CD4-positive, alpha-beta T cell treated with Interleukin-6 at 100 ng/mL for 8 hours (primary cell): ENCODE data around the gene ZSCAN4.
A peak's percentile ranks its signal among the peaks of the same experiment; 100 is the strongest.

ENCODE experiments used
- DNase-seq: peaks from one replicate; pipeline ENCODE4 v3.0.0-alpha.2; 2020; ENCODE audit warnings: mixed read lengths, low spot score

The ZSCAN4 gene

DNA sequence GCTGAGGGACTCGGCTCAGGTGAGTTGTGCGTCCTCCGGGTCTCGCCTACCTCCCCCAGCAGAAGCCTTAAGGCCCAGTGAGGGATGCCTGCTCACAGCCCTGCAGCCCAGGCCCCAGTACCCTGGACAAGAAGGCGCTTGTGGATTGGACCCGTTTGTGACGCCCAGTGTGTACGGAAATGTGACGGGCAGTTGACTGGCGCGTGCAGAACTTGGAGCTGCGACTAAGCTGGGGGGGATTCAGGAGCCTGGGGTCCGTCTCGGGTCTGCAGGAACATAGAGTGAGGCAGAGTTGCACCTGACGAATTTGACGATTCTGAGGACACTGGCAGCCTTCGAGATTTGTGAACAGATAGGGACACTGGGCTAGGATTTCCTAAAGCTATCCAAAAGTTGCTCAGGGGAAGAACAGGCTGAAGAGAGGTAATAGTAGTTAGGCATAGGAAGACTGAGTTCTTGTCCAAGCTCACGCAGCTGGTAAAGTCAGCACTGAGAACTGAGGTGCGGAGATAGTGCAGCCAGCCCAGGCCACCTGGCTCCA is 13.6 kb downstream of the ZSCAN4 start:
- no peak for DNase-seq

DNA sequence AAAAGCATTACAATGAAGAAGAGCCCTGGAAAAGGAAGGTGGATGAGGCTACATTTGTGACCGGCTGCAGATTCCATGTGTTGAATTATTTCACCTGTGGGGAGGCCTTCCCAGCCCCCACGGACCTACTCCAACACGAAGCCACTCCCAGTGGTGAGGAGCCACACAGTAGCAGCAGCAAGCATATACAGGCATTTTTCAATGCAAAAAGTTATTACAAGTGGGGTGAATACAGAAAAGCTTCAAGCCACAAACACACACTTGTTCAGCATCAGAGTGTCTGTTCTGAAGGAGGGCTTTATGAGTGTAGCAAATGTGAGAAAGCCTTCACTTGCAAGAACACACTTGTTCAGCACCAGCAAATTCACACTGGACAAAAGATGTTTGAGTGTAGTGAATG is 18.0 kb downstream of the ZSCAN4 start:
- no peak for DNase-seq

DNA sequence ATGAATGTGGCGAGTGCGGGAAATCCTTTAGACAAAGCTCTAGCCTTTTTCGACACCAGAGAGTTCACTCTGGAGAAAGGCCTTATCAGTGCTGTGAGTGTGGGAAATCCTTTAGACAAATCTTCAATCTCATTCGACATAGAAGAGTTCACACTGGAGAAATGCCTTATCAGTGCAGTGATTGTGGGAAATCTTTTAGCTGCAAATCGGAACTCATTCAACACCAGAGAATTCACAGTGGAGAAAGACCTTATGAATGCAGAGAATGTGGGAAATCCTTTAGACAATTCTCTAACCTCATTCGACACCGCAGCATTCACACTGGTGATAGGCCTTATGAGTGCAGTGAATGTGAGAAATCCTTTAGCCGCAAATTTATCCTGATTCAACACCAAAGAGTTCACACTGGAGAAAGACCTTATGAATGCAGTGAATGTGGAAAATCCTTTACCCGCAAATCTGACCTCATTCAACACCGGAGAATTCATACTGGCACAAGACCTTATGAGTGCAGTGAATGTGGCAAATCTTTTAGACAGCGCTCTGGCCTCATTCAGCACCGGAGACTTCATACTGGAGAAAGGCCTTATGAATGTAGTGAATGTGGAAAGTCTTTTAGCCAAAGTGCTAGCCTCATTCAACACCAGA is 18.8 kb downstream of the ZSCAN4 start:
- no peak for DNase-seq

DNA sequence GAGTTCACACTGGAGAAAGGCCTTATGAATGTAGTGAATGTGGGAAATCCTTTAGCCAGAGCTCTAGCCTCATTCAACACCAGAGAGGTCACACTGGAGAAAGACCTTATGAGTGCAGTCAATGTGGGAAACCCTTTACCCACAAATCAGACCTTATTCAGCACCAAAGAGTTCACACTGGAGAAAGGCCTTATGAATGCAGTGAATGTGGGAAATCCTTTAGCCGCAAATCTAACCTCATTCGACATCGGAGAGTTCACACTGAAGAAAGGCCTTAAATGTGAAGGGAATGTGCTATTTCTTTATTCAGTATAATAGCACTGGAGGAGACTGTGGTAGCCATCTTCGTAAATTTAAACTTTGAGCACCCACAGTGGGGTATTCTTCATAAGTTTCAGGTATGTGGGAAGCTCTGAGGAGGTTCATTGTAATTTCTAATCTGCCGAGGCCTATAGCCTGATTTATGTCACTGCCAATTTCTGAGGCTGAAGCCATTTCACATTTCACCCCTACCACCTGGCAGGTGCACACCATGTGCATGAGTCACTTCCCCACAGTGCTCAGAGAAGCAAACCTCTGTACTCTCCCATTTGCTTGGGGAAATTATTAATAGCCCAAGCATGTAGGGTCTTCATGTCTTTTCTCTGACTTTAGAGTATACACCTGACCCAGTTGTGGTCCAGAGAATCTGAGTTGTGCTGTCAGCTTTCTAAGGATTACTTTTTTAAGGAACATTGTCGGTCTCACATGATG is 19.5 kb downstream of the ZSCAN4 start:
- DNase-seq, result no peak

DNA sequence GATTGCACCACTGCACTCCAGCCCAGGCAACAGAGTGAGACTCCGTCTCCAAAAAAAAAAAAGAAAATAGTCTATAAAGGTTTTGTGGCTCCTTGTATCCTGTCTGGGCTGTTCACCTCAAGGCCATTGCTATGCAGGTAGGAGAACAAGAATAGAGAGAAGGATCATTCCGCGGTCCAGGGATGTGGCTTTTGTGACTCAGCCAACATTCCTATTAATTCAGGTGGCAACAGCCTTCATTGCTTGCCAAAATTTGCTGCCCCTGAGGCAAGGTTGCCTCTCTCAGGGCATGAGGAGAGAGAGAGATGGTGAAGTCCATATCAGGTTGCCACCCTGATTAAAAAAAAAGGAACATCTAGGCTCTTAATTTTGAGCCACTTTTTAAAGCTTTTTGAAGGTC is 21.0 kb downstream of the ZSCAN4 start:
- no peak for DNase-seq

DNA sequence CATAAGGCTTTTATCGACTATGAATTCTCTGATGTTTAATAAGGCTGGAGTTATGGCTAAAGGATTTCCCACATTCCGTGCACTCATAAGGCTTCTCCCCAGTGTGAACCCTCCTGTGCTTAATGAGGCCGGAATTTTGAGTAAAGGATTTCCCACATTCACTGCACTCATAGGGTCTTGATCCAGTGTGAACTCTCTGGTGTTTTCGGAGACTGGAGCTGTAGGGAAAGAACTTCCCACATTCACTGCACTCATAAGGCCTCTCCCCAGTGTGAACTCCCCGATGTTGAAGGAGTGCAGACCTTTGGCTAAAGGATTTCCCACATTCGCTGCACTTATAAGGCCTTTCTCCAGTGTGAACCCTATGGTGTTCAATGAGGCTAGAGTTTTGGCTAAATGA is 32.9 kb downstream of the ZSCAN4 start:
- DNase-seq, result no peak

DNA sequence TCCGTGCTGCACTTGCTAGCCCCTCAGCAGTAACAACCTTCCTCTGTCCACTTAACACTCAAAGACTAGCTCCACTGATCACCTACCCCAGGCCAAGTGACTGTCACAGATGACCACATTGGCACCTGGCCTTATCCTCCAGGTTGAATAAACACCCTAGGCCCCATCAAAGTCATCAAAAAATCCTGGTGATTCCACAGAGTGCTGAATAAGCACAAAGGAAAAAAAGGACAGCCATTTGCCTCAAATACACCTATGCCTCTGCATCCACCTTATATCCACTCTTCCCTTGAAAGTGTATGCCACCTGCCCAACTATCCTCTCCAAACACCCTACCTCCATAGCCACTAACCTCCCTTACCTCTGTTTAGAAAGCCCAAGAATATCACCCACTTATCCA is 37.6 kb downstream of the ZSCAN4 start:
- no peak for DNase-seq

DNA sequence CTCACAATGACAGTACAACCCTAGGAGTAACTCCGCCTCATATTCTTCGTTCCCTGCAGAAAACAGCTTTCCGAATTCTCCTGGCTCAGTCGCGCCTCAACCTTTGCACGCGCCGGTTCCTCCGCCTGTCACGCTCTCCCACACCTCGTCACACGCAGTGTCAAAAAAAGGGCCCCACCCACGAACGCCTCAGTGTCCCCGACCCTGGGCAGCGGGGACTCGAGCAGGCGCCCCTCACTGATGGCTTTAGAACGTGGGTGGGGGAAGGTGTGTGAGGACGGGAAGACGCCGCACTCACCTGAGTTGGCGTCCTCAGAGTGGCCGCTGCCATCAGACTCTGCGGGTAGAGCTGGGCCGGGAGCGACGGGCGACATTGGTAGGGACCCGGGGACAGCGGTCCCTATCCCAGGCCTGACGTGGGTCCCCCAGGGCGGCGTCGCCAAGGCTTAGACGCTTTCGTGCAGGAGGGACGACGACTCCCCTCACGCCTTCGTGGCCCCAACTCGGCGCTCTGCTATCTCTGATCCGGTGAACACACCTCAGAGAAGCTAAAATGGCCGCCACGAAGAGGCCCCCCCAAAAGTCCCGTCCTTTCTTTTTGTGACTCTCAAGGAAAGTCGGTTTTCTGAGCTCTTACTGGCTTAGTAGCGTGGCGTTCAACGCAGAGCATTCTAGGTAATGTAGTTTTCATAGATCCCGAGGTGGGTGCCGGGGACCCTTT is 40.1 kb downstream of the ZSCAN4 start, which contains the start of gene ZNF154:
Gene ZNF154, minus strand, starts transcription at position 564 of the 721 bp plus-strand sequence. Its CDS starts 233 bp downstream, at position 331.
- DNase-seq, result peak; percentile 31

DNA sequence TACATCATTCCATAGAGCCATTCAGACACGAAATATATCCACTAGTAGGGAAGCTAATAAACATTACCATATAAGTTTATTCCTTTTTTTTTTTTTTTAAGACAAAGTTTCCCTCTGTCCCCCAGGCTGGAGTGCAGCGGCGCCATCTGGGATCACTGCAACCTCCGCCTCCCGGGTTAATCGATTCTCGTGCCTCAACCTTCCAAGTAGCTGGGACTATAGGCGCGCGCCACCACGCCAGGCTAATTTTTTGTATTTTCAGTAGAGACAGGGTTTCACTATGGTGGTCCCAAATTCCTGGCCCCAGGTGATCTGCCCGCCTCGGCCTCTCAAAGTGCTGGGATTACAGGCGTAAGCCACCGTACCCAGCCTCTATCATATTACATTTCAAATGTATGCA is 40.9 kb downstream of the ZSCAN4 start:
- no peak for DNase-seq

DNA sequence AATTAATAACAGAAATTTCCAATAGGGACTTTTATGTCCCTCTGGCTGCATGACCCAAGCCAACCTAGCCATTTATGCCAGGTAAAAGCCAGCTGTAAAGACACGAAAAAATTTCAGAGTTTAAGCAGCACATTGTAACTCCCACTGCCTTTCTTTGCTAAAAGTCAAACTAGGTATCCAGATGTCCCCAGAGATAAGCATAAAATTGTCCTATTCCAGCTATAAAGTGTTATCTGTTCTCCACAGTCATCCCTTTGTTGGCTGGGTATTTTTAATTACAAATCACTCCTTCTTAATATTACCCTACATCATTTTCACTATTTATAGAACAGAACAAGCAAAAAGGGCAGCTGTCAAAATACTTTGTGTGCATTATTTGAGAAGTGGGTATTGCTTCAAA is 43.5 kb downstream of the ZSCAN4 start:
- DNase-seq, result no peak

DNA sequence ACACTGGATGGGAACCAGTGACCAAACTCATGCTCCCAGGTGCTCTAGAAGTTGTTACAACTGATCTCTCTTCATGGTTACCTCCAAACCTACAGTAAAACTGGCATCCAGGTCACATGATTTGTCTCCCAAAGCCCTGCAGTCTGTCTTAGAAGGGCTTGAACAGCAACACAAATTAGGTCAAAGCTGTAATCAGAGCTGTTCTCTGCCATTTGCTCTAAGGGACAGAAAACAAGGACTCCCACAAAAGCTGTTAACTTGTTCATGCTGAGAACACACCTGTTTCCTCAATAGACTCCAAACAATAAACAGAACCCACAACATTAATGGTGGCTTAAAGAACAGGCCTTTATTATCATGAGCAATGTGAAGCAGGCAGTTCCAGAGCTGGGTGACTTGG is 50.7 kb downstream of the ZSCAN4 start:
- no peak for DNase-seq

DNA sequence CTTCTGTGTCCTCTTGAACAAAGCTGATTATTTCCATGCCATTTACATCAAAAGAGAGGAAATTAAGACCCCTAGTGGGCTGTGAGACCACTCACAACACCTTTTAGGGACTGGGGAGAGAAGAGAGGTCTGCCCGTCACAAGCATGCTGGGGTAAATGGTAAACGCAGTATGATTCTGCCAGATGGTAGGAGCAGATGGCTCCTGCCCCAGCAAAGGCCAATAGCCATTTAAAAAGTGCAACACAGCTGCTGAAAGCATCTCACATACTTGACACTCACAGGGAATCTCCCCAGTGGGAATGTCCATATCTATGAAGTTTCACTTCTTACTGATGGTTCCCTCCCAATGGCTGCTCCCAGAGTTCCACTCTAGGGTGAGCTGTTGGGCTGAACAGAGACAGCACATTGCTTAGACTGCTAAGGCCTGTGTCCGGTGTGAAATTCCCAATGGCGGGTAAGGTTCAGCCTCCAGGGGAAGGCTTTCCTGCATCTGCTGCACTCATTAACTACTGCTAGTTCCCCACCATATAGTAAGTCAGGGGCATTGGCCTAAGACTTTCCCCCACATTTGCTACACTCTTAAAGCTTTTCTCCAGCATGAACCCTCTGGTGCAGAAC is 51.3 kb downstream of the ZSCAN4 start:
- no peak for DNase-seq

DNA sequence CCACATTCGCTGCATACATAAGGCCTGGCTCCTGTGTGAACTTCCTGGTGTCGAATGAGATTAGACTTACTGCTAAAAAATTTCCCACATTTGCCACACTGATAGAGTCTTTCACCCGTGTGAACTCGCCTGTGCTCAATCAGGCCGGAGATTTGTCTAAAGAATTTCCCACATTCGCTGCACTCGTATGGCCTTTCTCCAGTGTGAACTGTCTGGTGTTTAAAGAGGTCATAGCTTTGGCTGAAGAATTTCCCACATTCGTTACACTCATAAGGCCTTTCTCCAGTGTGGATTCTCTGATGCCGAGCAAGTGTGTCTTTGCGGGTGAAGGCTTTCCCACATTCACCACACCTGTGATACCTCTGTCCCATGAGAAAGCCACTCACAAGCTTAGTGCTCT is 52.1 kb downstream of the ZSCAN4 start:
- DNase-seq, result no peak
